Measurements from ENCODE around the gene SCARF2. TPM values are rescaled to one million over a fixed set of nuclear protein-coding genes. Genes with fewer than 3 reads are reported as not detected.

The SCARF2 gene
- total and polyA plus RNA-seq, 2 of the 8 experiments (the other 6 are each of a cell fraction or from before 2014, with no cell fraction given), result 4.2 to 9.8 TPM

- TF ChIP-seq CHD7 (IDR thresholded peaks at IDR 0.05; ENCODE audit: insufficient replicate concordance, low read length) (no peak), CREB1 (IDR thresholded peaks at IDR 0.05) (no peak), USF2 (IDR thresholded peaks at IDR 0.05; ENCODE audit: low read length) (no peak), CEBPB (IDR thresholded peaks at IDR 0.05; ENCODE audit: low read depth, low read length) (no peak), SIN3A (conservative IDR thresholded peaks at IDR 0.05 in 1 of 2, IDR thresholded peaks at IDR 0.05 in 1 of 2; ENCODE audit: low read depth in 1 of 2, low read length in 2 of 2) (no peak), SP4 (IDR thresholded peaks at IDR 0.05; ENCODE audit: low read length) (no peak), TEAD4 (IDR thresholded peaks at IDR 0.05; ENCODE audit: low read depth, low read length) (no peak), MAFK (IDR thresholded peaks at IDR 0.05; ENCODE audit: low read depth, low read length) (no peak), ASH2L (IDR thresholded peaks at IDR 0.05; ENCODE audit: low read length) (no peak), CHD1 (IDR thresholded peaks at IDR 0.05; ENCODE audit: low read depth, low read length) (no peak)
Measured at GRCh38 chr22:20435436-20436306, 2.0 kb downstream of the SCARF2 start (continued).
